Measurements from ENCODE around the gene PCSK4.
A peak's percentile ranks its signal among the peaks of the same experiment; 100 is the strongest.

The PCSK4 gene

DNA sequence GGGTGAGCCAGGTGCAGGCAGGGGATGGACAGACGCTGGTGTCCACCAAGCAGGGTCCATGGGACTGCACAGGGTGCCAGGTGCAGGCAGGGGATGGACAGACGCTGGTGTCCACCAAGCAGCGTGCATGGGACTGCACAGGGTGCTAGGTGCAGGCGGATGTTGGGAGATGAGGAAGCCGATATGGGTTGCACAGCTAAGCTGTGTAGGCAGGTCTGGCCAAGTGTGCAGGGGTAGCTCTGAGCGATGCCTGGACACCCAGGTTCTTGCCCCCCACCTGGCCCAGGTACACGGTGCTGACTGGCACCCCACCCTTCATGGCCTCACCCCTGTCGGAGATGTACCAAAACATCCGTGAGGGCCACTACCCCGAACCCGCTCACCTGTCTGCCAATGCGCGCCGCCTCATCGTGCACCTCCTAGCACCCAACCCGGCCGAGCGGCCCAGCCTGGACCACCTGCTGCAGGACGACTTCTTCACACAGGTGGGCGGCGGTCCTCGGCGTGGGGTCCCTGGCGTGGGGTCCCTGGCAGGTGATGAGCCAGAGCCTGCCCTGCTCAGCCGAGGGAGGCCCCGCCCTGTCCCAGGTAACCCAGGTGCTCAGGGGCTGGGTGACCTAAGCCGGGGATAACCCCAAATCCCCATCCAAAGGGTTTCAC, 37.6 kb upstream of the PCSK4 start (continued):
- TF ChIP-seq ZNF350 (tag by site-specific recombination; IDR thresholded peaks at IDR 0.05), result no peak

DNA sequence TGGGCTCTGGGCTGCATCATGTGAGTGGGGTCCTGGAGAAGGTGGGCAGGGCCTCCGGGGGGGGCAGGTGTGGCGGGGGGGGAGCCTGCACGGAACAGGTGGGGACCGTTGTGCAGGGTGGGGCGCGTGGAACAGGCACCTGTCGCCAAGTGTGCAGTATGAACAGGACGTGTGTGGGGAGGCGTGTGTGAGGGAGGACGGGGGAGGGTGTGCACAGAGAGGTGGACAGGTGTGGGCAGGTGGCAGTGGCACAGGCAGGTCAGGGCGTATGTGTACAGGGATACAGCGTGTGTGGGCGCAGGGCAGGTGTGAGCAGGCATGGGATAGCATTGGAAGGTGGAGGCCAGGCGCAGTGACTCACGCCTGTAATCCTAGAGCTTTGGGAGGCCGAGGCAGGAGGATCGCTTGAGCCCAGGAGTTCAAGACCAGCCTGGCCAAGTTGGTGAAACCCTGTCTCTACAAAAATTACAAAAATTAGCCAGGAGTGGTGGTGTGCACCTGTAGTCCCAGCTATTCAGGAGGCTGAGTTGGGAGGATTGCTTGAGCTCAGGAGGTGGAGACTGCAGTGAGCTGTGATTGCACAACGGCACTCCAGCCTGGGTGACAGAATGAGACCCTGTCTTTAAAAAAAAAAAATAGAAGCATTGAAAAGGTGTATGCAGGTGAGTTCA, 37.0 kb upstream of the PCSK4 start:
- no peak for TF ChIP-seq ZIC2 (tag by site-specific recombination; IDR thresholded peaks at IDR 0.05)
- TF ChIP-seq, protein P1, sequence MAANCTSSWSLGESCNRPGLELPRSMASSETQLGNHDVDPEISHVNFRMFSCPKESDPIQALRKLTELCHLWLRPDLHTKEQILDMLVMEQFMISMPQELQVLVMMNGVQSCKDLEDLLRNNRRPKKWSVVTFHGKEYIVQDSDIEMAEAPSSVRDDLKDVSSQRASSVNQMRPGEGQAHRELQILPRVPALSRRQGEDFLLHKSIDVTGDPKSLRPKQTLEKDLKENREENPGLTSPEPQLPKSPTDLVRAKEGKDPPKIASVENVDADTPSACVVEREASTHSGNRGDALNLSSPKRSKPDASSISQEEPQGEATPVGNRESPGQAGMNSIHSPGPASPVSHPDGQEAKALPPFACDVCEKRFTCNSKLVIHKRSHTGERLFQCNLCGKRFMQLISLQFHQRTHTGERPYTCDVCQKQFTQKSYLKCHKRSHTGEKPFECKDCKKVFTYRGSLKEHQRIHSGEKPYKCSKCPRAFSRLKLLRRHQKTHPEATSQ (tag by site-specific recombination; IDR thresholded peaks at IDR 0.05), result no peak
- peak; percentile 79 for TF ChIP-seq ZFHX2 (tag by site-specific recombination; conservative IDR thresholded peaks at IDR 0.05)
- TF ChIP-seq, protein P2, sequence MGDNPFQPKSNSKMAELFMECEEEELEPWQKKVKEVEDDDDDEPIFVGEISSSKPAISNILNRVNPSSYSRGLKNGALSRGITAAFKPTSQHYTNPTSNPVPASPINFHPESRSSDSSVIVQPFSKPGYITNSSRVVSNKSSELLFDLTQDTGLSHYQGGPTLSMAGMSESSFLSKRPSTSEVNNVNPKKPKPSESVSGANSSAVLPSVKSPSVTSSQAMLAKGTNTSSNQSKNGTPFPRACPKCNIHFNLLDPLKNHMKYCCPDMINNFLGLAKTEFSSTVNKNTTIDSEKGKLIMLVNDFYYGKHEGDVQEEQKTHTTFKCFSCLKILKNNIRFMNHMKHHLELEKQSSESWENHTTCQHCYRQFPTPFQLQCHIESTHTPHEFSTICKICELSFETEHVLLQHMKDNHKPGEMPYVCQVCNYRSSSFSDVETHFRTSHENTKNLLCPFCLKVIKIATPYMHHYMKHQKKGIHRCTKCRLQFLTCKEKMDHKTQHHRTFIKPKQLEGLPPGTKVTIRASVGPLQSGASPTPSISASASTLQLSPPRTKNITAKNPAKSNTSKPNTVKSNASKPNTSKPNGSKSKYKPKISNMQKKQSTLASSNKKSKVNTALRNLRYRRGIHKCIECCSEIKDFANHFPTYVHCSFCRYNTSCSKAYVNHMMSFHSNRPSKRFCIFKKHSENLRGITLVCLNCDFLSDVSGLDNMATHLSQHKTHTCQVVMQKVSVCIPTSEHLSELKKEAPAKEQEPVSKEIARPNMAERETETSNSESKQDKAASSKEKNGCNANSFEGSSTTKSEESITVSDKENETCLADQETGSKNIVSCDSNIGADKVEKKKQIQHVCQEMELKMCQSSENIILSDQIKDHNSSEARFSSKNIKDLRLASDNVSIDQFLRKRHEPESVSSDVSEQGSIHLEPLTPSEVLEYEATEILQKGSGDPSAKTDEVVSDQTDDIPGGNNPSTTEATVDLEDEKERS (tag by site-specific recombination; IDR thresholded peaks at IDR 0.05), result peak; percentile 60; the same call in 1 of the 2 replicates
- peak; percentile 95 for TF ChIP-seq SCRT2 (tag by site-specific recombination; IDR thresholded peaks at IDR 0.05)
- TF ChIP-seq, protein P3, sequence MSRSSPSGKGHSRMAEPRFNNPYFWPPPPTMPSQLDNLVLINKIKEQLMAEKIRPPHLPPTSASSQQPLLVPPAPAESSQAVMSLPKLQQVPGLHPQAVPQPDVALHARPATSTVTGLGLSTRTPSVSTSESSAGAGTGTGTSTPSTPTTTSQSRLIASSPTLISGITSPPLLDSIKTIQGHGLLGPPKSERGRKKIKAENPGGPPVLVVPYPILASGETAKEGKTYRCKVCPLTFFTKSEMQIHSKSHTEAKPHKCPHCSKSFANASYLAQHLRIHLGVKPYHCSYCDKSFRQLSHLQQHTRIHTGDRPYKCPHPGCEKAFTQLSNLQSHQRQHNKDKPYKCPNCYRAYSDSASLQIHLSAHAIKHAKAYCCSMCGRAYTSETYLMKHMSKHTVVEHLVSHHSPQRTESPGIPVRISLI (tag by site-specific recombination; IDR thresholded peaks at IDR 0.05), result no peak
- no peak for TF ChIP-seq ZNF843 (tag by site-specific recombination; IDR thresholded peaks at IDR 0.05)
- TF ChIP-seq, protein P4, sequence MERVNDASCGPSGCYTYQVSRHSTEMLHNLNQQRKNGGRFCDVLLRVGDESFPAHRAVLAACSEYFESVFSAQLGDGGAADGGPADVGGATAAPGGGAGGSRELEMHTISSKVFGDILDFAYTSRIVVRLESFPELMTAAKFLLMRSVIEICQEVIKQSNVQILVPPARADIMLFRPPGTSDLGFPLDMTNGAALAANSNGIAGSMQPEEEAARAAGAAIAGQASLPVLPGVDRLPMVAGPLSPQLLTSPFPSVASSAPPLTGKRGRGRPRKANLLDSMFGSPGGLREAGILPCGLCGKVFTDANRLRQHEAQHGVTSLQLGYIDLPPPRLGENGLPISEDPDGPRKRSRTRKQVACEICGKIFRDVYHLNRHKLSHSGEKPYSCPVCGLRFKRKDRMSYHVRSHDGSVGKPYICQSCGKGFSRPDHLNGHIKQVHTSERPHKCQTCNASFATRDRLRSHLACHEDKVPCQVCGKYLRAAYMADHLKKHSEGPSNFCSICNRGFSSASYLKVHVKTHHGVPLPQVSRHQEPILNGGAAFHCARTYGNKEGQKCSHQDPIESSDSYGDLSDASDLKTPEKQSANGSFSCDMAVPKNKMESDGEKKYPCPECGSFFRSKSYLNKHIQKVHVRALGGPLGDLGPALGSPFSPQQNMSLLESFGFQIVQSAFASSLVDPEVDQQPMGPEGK (tag by site-specific recombination; IDR thresholded peaks at IDR 0.05), result peak; percentile 21; the same call in 1 of the 2 replicates
- peak; percentile 49; the same call in 1 of the 2 replicates for TF ChIP-seq ZEB2 (tag by site-specific recombination; IDR thresholded peaks at IDR 0.05)
- TF ChIP-seq ZNF600 (tag by site-specific recombination; IDR thresholded peaks at IDR 0.05), result peak; percentile 52; the same call in 1 of the 2 replicates
- no peak for TF ChIP-seq ZNF138 (tag by site-specific recombination; IDR thresholded peaks at IDR 0.05; ENCODE audit: borderline replicate concordance)
- TF ChIP-seq, protein P5, sequence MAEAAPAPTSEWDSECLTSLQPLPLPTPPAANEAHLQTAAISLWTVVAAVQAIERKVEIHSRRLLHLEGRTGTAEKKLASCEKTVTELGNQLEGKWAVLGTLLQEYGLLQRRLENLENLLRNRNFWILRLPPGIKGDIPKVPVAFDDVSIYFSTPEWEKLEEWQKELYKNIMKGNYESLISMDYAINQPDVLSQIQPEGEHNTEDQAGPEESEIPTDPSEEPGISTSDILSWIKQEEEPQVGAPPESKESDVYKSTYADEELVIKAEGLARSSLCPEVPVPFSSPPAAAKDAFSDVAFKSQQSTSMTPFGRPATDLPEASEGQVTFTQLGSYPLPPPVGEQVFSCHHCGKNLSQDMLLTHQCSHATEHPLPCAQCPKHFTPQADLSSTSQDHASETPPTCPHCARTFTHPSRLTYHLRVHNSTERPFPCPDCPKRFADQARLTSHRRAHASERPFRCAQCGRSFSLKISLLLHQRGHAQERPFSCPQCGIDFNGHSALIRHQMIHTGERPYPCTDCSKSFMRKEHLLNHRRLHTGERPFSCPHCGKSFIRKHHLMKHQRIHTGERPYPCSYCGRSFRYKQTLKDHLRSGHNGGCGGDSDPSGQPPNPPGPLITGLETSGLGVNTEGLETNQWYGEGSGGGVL (tag by site-specific recombination; IDR thresholded peaks at IDR 0.05), result no peak
- no peak for TF ChIP-seq ZNF112 (tag by site-specific recombination; IDR thresholded peaks at IDR 0.05)
- TF ChIP-seq EGR2 (tag by site-specific recombination; IDR thresholded peaks at IDR 0.05; ENCODE audit: low read depth), result peak; percentile 86; the same call in 1 of the 2 replicates
- peak; percentile 87 for TF ChIP-seq SCRT1 (tag by site-specific recombination; IDR thresholded peaks at IDR 0.05; ENCODE audit: borderline replicate concordance)
- TF ChIP-seq, protein P6, sequence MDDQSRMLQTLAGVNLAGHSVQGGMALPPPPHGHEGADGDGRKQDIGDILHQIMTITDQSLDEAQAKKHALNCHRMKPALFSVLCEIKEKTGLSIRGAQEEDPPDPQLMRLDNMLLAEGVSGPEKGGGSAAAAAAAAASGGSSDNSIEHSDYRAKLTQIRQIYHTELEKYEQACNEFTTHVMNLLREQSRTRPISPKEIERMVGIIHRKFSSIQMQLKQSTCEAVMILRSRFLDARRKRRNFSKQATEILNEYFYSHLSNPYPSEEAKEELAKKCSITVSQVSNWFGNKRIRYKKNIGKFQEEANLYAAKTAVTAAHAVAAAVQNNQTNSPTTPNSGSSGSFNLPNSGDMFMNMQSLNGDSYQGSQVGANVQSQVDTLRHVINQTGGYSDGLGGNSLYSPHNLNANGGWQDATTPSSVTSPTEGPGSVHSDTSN (CRISPR knock-in tag; IDR thresholded peaks at IDR 0.05), result no peak
- TF ChIP-seq ZBTB48 (tag by site-specific recombination; IDR thresholded peaks at IDR 0.05), result no peak
- no peak for TF ChIP-seq ZNF157 (tag by site-specific recombination; IDR thresholded peaks at IDR 0.05)
- TF ChIP-seq ZNF16 (tag by site-specific recombination; IDR thresholded peaks at IDR 0.05; ENCODE audit: low read depth), result no peak
- CTCF ChIA-PET, result no interaction called here

More for the DNA sequence above, 37.0 kb upstream of the PCSK4 start:
- no peaks in the 10 kb centered on the region for H3K9me3 ChIP-seq (ENCODE audit: control insufficient read depth, insufficient read depth, low read depth, low read length)
- no peaks in the 10 kb centered on the region for H3K4me1 ChIP-seq (ENCODE audit: control insufficient read depth, insufficient read depth, low read length)
- no peak overlapping the region for H3K27ac ChIP-seq (ENCODE audit: extremely low read depth, low read depth, low read length)
- H3K4me3 ChIP-seq (ENCODE audit: low read depth, low read length), result no peak overlapping the region
- H3K36me3 ChIP-seq (ENCODE audit: control insufficient read depth in 2 of 2, insufficient read depth in 1 of 2, low read length in 2 of 2), result no peaks in the 10 kb centered on the region
- POLR2A ChIA-PET, result no interaction called here

All from HEK293 (cell line).